LNCAP (cell line): ENCODE measurements around the gene EZR.

Experiments
- CTCF ChIP-seq: fragments of 450-650 bp; IDR thresholded peaks from 2 replicates; pipeline ENCODE4 v1.5.1; 2017; ENCODE audit warnings: mild to moderate bottlenecking

The EZR gene

GRCh38 chr6:158810155-158811095, 8.7 kb downstream of the EZR start:
- TF ChIP-seq CTCF, result no peak

- no peak for TF ChIP-seq CTCF
Measured at GRCh38 chr6:158808941-158809678, 10.1 kb downstream of the EZR start.

DNA sequence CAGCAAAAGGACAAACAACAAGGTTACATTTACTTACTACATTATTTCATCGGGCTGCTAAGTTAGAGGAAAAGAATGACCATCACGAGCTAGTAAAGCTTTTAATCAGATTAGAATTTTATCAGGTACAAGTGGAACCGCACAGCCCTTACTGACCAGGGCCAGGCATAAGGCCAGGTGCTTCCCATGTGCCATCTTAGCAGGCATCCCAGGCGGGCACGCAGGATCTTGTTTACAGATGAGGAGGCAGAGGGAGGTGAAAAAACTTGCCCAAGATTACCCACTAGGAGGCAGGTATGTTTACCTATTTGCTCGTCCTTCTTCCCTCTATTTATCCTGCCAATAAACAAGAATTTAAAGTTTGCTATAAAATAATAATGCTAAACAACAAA, 10.7 kb downstream of the EZR start:
- TF ChIP-seq CTCF, result peak; percentile 16; the same call in 1 of the 2 replicates

DNA sequence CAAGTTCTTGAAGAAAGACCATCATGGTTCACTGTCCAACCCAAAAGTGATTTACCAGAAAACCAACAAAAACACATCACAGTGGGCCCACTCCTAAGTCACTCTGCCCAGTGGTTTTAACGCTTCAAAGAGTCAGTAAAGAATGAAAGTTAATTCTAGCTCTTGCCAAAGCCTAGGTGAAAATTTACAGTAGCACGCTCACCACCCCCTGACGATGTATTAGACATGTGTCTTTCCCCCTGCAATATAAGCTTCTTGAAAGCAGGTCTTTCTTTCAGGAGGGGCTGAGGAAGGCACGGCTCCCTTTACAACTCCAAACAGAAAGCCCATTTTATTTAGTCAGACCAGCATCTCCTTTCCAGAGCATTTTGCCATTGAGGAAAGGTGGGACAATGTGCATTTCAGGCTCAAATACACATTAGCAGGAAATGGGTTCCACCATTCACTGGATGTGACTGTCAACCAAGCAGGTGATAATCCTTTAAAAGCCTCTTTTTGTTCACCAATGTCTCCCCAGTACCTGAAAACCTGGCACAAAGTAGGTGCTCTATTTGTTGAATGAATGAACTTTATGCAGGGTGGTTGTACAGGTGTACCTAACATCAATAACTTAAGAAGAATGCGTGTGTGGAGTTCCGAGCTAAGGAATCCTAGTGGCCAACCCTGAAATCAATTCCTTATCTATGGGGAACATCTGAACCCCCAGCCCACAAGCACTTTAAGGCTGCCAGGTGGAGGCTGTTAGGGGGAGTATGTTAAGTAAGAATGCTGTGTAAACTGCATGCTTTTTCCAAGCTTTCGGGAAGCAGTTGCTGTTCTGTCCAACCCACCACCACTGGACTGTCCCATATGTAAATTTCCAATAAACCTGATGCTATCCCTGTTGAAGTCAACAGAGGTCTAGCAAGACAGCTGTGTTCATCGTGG, 11.4 kb downstream of the EZR start:
- TF ChIP-seq CTCF, result no peak

DNA sequence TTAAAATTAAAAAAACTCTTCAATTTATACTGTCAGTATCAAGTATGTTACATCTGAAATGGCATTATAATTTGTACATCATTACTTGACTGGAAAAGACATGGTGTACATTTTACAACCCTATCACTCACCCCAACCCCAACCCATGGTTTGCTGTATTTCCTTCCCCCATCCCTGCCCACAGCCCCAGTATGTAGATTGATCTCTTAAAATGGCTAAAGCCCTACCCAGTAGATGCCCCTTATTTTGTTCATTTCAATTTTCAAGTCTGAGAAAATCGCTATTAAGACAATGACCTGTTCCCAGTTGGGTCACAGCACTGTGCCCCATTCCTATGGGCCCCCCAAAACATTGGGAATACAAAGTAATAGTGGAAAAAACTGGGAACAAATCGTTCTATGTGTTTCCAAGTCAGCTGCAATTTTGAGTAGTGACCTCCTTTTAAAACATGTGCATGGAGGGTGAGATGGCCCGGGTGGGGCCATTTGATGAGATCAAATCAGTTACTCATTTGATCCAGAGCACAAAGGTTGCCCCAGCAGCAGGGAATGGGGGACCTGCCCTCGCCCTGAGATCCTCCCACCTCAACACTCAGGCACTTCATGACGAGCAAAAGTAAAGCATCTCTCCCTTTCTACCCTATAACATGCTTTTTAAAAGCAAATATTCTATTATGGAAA, 13.3 kb downstream of the EZR start:
- TF ChIP-seq CTCF, result no peak

DNA sequence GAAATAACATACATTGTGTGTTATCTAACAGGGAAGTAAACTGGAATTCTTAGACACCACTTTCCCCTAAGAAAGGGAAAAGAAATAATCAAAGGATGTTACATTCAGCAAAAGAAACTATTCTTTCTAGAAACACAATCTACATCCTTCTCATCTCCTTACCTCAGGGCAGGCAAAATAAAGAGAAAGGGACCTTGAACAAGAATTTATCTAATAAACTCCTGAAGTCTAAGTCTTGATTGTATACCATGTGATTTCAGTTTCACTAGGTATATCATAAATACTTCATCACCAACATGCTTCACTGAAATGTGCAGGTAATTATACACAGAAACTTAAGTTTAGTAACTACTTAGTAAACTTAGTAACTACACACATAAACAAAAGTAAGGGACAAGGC, 15.0 kb downstream of the EZR start:
- no peak for TF ChIP-seq CTCF
